Testis (tissue), 3 donors: ENCODE results near the gene GATB. TPM values are rescaled to one million over a fixed set of nuclear protein-coding genes. Genes with fewer than 3 reads are reported as not detected.
A peak's percentile ranks its signal among the peaks of the same experiment; 100 is the strongest.

Experiments
- DNase-seq: peaks from one replicate; pipeline ENCODE4 v3.0.0-alpha.2; 2019
- H3K27ac ChIP-seq, 2 donors: fragments of 200-600 bp; sonication (generic); one replicate each; pipeline ENCODE4 v1.5.1; 2019
- H3K27me3 ChIP-seq: fragments of 200-600 bp; sonication (generic); one replicate; pipeline ENCODE4 v1.5.1; 2019
- H3K36me3 ChIP-seq: fragments of 200-600 bp; sonication (generic); one replicate; pipeline ENCODE4 v1.5.1; 2017; ENCODE audit warnings: low read depth; ENCODE audit errors: missing control alignments
- H3K4me1 ChIP-seq: fragments of 200-600 bp; sonication (generic); one replicate; pipeline ENCODE4 v1.5.1; 2019
- H3K4me3 ChIP-seq, 2 donors: fragments of 200-600 bp; sonication (generic); one replicate each; pipeline ENCODE4 v1.5.1; 2017 to 2019
- H3K9me3 ChIP-seq: fragments of 200-600 bp; sonication (generic); one replicate; pipeline ENCODE4 v1.5.1; 2017
- CTCF ChIP-seq, 3 experiments: fragments of 450-650 bp in 2 of 3; fragments of 200-600 bp in 1 of 3; sonication (generic) in 1 of 3; IDR thresholded peaks; one replicate each; pipeline ENCODE4 v1.5.1; 2016 to 2019; ENCODE audit warnings: antibody characterized with exemption in 3 of 3, mild to moderate bottlenecking in 2 of 3, moderate library complexity in 1 of 3
- POLR2A ChIP-seq: fragments of 450-650 bp; IDR thresholded peaks from one replicate; pipeline ENCODE4 v1.6.1; 2017; ENCODE audit warnings: antibody characterized with exemption, mild to moderate bottlenecking, moderate library complexity
- WGBS, 2 donors: methylation state at CpG; one replicate each; pipeline ENCODE4 v1.1.5; 2018; 5-methylcytosine and 5-hydroxymethylcytosine counted together
- intact Hi-C: fragments of 100-400 bp; cut with DNase I; formaldehyde crosslinking; loops from one replicate; pipeline ENCODE4 v1.15.1; 2023; ENCODE audit warnings: low total_unique reads
- polyA plus RNA-seq: library from polyadenylated mRNA; stranded (reverse); fragments of 350-450 nt; fragmentation: Illumina TruSeq; extraction: RNeasy Lipid Tissue Mini Kit (QIAGEN cat#74804); gene quantifications from one replicate; pipeline ENCODE4 v1.2.3, GENCODE V29; 2014; ENCODE audit warnings: low read depth, low replicate concordance; ENCODE audit not compliant: insufficient read depth
- total RNA-seq, 2 donors: library from RNA; depleted of rRNA; stranded (reverse); fragments of >200 nt; gene quantifications; one replicate each; pipeline ENCODE4 v1.2.3, GENCODE V29; 2016

Gene GATB
- total and polyA plus RNA-seq, 3 donors from 2014 or later: 21.9 to 49.4 (median 44.7) TPM

GRCh38 chr4:151663109-151663508 is 97.7 kb downstream of the GATB start:
- Histone ChIP-seq H3K4me3 (no peak overlapping the region), H3K9me3 (no peaks in the 10 kb centered on the region), H3K4me1 (no peaks in the 10 kb centered on the region), H3K36me3 (no peaks in the 10 kb centered on the region), H3K27ac (no peak overlapping the region), H3K27me3 (no peaks in the 10 kb centered on the region)
- intact Hi-C loops: no loop called here
- 48 to 72% methylated on average over 7 of the region's 7 CpGs for WGBS, 2 donors
- TF ChIP-seq POLR2A (no peak), CTCF (IDR thresholded peaks at IDR 0.05) (no peak)
- DNase-seq: no peak

GRCh38 chr4:151661873-151662272 is 98.9 kb downstream of the GATB start:
- Histone ChIP-seq H3K9me3 (no peaks in the 10 kb centered on the region), H3K27me3 (no peaks in the 10 kb centered on the region), H3K4me3 (no peak overlapping the region), H3K36me3 (no peaks in the 10 kb centered on the region), H3K27ac (no peak overlapping the region), H3K4me1 (no peaks in the 10 kb centered on the region)
- no peak for TF ChIP-seq POLR2A
- TF ChIP-seq CTCF (IDR thresholded peaks at IDR 0.05): no peak
- intact Hi-C loops: no loop called here
- 79 to 89% methylated on average over 7 of the region's 7 CpGs for WGBS, 2 donors
- DNase-seq: no peak

- no peak for TF ChIP-seq CTCF (IDR thresholded peaks at IDR 0.05)
- TF ChIP-seq POLR2A: no peak
- intact Hi-C loops: no loop called here
- Histone ChIP-seq H3K27ac (peak overlapping the region in 1 of 2 donors; percentile 71), H3K4me1 (no peaks in the 10 kb centered on the region), H3K36me3 (no peaks in the 10 kb centered on the region), H3K27me3 (no peaks in the 10 kb centered on the region), H3K4me3 (no peak overlapping the region), H3K9me3 (no peaks in the 10 kb centered on the region)
- DNase-seq: no peak
Measured at GRCh38 chr4:151660676-151661075, 100.1 kb downstream of the GATB start.

- no peaks in the 10 kb centered on the region for H3K4me1 ChIP-seq
- WGBS, 2 donors: 53 to 61% methylated on average over 12 of the region's 12 CpGs
- peak overlapping the region; percentile 64 to 71 for H3K27ac ChIP-seq
- intact Hi-C loops: no loop called here
- H3K9me3 ChIP-seq: no peaks in the 10 kb centered on the region
- H3K36me3 ChIP-seq: no peaks in the 10 kb centered on the region
- DNase-seq: peak; percentile 61
- H3K27me3 ChIP-seq: no peaks in the 10 kb centered on the region
- no peak for TF ChIP-seq CTCF (IDR thresholded peaks at IDR 0.05)
- TF ChIP-seq POLR2A: no peak
- H3K4me3 ChIP-seq: no peak overlapping the region
Measured at GRCh38 chr4:151659601-151660364, 101.0 kb downstream of the GATB start.
